Trophoblast cell (in vitro differentiated cells and primary cell): Measurements from ENCODE around the gene COPG1.

ENCODE experiments used
- DNase-seq, 2 donors: peaks; one replicate each; pipeline ENCODE4 v3.0.0-alpha.2; 2016
- H2AFZ ChIP-seq: 2 replicates; pipeline ENCODE4 v1.6.1; 2013; ENCODE audit warnings: low read length, moderate library complexity, mild to moderate bottlenecking; ENCODE audit not compliant: insufficient read depth, poor library complexity
- H2AK5ac ChIP-seq: 2 replicates; pipeline ENCODE4 v1.6.1; 2013; ENCODE audit warnings: mild to moderate bottlenecking, low read length
- H2BK120ac ChIP-seq: 2 replicates; pipeline ENCODE4 v1.6.1; 2013; ENCODE audit warnings: low read length, mild to moderate bottlenecking, moderate library complexity; ENCODE audit not compliant: insufficient read depth, poor library complexity
- H2BK12ac ChIP-seq: 2 replicates; pipeline ENCODE4 v1.6.1; 2013; ENCODE audit warnings: mild to moderate bottlenecking, low read length, moderate library complexity
- H2BK5ac ChIP-seq: 2 replicates; pipeline ENCODE4 v1.6.1; 2013; ENCODE audit warnings: low read length, low read depth, moderate library complexity, mild to moderate bottlenecking; ENCODE audit not compliant: poor library complexity
- H3K14ac ChIP-seq: 2 replicates; pipeline ENCODE4 v1.6.1; 2013; ENCODE audit warnings: mild to moderate bottlenecking, low read length
- H3K18ac ChIP-seq: 2 replicates; pipeline ENCODE4 v1.6.1; 2013; ENCODE audit warnings: mild to moderate bottlenecking, low read length
- H3K23ac ChIP-seq: 2 replicates; pipeline ENCODE4 v1.6.1; 2013; ENCODE audit warnings: low read length
- H3K27ac ChIP-seq: 2 replicates; pipeline ENCODE4 v1.5.1; 2013; ENCODE audit warnings: low read depth, mild to moderate bottlenecking, inconsistent platforms, low read length, moderate library complexity
- H3K27me3 ChIP-seq: 2 replicates; pipeline ENCODE4 v1.6.1; 2013; ENCODE audit warnings: inconsistent platforms, mild to moderate bottlenecking, low read length, moderate library complexity; ENCODE audit not compliant: insufficient read depth
- H3K36me3 ChIP-seq, 2 experiments: 1 replicate in 1 of 2; 2 replicates in 1 of 2; pipeline ENCODE4 v1.6.1; 2013; ENCODE audit warnings: low read length in 2 of 2, mild to moderate bottlenecking in 2 of 2, moderate library complexity in 1 of 2; ENCODE audit not compliant: insufficient read depth in 2 of 2, control insufficient read depth in 1 of 2
- H3K4ac ChIP-seq: 2 replicates; pipeline ENCODE4 v1.6.1; 2013; ENCODE audit warnings: low read depth, mild to moderate bottlenecking, low read length, moderate library complexity
- H3K4me1 ChIP-seq, 2 experiments: 1 replicate in 1 of 2; 2 replicates in 1 of 2; pipeline ENCODE4 v1.6.1; 2013; ENCODE audit warnings: low read length in 2 of 2, mild to moderate bottlenecking in 2 of 2, moderate library complexity in 1 of 2; ENCODE audit not compliant: insufficient read depth in 2 of 2, control insufficient read depth in 1 of 2
- H3K4me2 ChIP-seq: 2 replicates; pipeline ENCODE4 v1.6.1; 2013; ENCODE audit warnings: inconsistent platforms, mild to moderate bottlenecking, low read length, moderate library complexity
- H3K4me3 ChIP-seq: 2 replicates; pipeline ENCODE4 v1.5.1; 2013; ENCODE audit warnings: mild to moderate bottlenecking, low read depth, low read length, inconsistent platforms
- H3K79me1 ChIP-seq: one replicate; pipeline ENCODE4 v1.6.1; 2013; ENCODE audit warnings: low read length
- H3K79me2 ChIP-seq: 2 replicates; pipeline ENCODE4 v1.6.1; 2013; ENCODE audit warnings: low read length, mild to moderate bottlenecking; ENCODE audit not compliant: control insufficient read depth, insufficient read depth, poor library complexity
- H3K9ac ChIP-seq: 2 replicates; pipeline ENCODE4 v1.6.1; 2013; ENCODE audit warnings: mild to moderate bottlenecking, low read length
- H3K9me3 ChIP-seq: 2 replicates; pipeline ENCODE4 v1.6.1; 2013; ENCODE audit warnings: low read depth, mild to moderate bottlenecking, control low read depth, inconsistent platforms, low read length; ENCODE audit not compliant: insufficient read depth
- H4K12ac ChIP-seq: 2 replicates; pipeline ENCODE4 v1.6.1; 2013; ENCODE audit warnings: low read depth, mild to moderate bottlenecking, low read length, moderate library complexity
- H4K8ac ChIP-seq: 2 replicates; pipeline ENCODE4 v1.6.1; 2013; ENCODE audit warnings: low read depth, mild to moderate bottlenecking, low read length, moderate library complexity
- H4K91ac ChIP-seq: one replicate; pipeline ENCODE4 v1.6.1; 2013; ENCODE audit warnings: low read depth, mild to moderate bottlenecking, low read length, moderate library complexity
- WGBS: extraction: QIAGEN DNeasy Blood & Tissue Kit; methylation state at CpG from one replicate; pipeline ENCODE4 v1.1.7; 2013; ENCODE audit warnings: missing lambda C conversion rate; ENCODE audit not compliant: insufficient read length, insufficient coverage; ENCODE audit errors: extremely low coverage; 5-methylcytosine and 5-hydroxymethylcytosine counted together

COPG1 gene

DNA sequence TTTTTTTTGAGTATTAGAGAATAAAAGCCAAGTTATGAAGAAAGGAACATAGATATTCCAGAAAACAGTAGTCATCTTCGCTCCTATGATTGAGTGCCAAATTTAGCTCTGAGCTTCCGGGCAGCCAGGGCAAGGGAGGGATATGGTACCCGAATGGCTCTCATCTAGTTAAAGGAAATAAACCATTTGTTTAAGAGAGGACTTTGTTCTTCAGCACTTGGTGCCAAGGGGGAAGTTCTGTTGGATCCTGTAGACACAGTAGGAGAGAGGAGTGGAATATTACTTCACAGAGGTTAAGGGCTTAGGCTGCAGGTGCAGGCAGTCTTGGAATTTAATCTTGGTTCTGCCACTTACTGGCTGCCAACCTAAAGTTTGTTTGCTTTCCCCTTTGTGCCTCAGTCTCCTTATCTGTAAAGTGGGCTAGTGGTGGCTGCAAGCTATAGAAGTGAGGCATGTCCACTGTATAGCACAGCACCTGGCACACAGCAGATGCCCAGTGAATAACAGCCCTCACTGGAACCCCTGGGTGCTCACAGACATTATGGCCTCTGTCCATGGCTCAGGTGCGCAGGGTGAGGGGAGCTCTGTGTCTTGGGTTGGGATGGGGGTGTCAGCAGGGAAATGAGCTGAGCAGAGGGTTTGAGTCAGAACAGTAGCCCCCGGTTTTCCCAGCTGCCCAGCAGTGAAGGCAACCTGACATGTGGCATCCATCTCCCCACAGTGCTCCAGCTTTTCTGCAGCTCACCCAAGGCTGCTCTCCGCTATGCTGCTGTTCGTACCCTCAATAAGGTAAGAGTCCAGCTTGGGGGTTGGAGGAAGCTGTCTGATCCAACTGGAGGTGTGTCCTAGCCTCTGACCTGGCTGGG lies 10.4 kb downstream of the COPG1 start:
- Histone ChIP-seq H3K27me3 (no peaks in the 10 kb centered on the region), H3K4me1 (peaks cover 0 to 3% of the 10 kb centered on the region in 2 experiments), H3K14ac (no peak overlapping the region), H2BK120ac (no peak overlapping the region), H3K4ac (no peak overlapping the region), H2AFZ (no peak overlapping the region), H2BK12ac (no peak overlapping the region), H3K18ac (no peak overlapping the region), H3K4me3 (no peak overlapping the region), H3K9me3 (peaks cover 2% of the 10 kb centered on the region), H4K12ac (no peak overlapping the region), H3K79me1 (no peaks in the 10 kb centered on the region), H2BK5ac (no peak overlapping the region), H2AK5ac (no peak overlapping the region), H3K9ac (no peak overlapping the region), H3K79me2 (no peaks in the 10 kb centered on the region), H4K8ac (no peak overlapping the region), H3K27ac (no peak overlapping the region), H3K36me3 (peaks cover 74 to 87% of the 10 kb centered on the region in 2 experiments), H3K4me2 (no peak overlapping the region), H3K23ac (no peak overlapping the region), H4K91ac (no peak overlapping the region)
- no CpG with 5 or more reads among the region's 7 CpGs for WGBS
- DNase-seq, result no peak

DNA sequence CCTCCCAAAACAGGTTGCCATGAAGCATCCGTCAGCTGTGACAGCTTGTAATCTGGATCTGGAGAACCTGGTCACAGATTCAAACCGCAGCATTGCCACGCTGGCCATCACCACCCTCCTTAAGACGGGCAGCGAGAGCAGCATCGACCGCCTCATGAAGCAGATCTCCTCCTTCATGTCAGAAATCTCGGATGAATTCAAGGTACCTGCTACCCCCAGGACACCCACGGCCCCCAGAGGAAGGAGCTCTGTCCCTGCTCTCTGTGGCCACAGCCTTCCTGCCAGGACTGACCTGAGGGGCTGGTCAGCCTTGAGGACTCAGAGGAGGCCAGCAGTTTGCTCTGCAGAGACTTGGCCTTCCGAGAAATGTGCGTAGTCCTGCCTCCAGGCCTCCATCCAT lies 11.2 kb downstream of the COPG1 start:
- Histone ChIP-seq H4K8ac (no peak overlapping the region), H4K91ac (no peak overlapping the region), H3K27me3 (no peaks in the 10 kb centered on the region), H4K12ac (no peak overlapping the region), H3K14ac (no peak overlapping the region), H3K4me2 (no peak overlapping the region), H3K4ac (no peak overlapping the region), H3K9me3 (peaks cover 2% of the 10 kb centered on the region), H2AFZ (no peak overlapping the region), H2BK120ac (no peak overlapping the region), H3K9ac (no peak overlapping the region), H3K4me3 (no peak overlapping the region), H2BK12ac (no peak overlapping the region), H3K27ac (no peak overlapping the region), H3K36me3 (peaks cover 74 to 87% of the 10 kb centered on the region in 2 experiments), H3K79me2 (no peaks in the 10 kb centered on the region), H3K23ac (no peak overlapping the region), H3K18ac (no peak overlapping the region), H3K79me1 (no peaks in the 10 kb centered on the region), H3K4me1 (peaks cover 2 to 6% of the 10 kb centered on the region in 2 experiments), H2AK5ac (no peak overlapping the region), H2BK5ac (no peak overlapping the region)
- no CpG with 5 or more reads among the region's 11 CpGs for WGBS
- no peak for DNase-seq

DNA sequence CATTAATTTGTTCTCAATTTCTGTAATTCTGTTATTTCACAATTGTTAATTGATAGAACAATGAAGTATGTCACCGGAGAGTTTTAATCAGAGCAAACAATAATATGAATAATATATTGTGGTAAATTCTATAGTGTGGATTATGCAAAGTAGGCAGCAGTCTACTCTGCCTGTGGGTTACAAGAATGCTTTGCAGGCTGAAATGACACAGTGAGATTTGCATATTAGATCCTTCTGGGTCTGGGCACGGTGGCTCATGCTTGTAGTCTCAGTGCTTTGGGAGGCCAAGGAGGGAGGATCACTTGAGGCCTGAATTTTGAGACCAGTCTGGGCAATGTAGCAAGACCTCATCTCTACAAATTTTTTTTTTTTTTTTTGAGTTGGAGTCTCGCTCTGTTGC lies 12.5 kb downstream of the COPG1 start:
- H4K8ac ChIP-seq, result no peak overlapping the region
- no peak overlapping the region for H2BK120ac ChIP-seq
- H3K27me3 ChIP-seq, result no peaks in the 10 kb centered on the region
- H3K9ac ChIP-seq, result no peak overlapping the region
- H3K9me3 ChIP-seq, result peaks cover 2% of the 10 kb centered on the region
- no peak overlapping the region for H2BK12ac ChIP-seq
- no peak overlapping the region for H3K4me3 ChIP-seq
- H4K12ac ChIP-seq, result no peak overlapping the region
- H3K79me2 ChIP-seq, result no peaks in the 10 kb centered on the region
- H3K4me1 ChIP-seq, result peaks cover 2 to 7% of the 10 kb centered on the region in 2 experiments
- H2AK5ac ChIP-seq, result no peak overlapping the region
- H2BK5ac ChIP-seq, result no peak overlapping the region
- no CpG with 5 or more reads among the region's 3 CpGs for WGBS
- H3K4me2 ChIP-seq, result no peak overlapping the region
- no peaks in the 10 kb centered on the region for H3K79me1 ChIP-seq
- no peak overlapping the region for H3K18ac ChIP-seq
- H3K4ac ChIP-seq, result no peak overlapping the region
- DNase-seq, result no peak
- peaks cover 71 to 85% of the 10 kb centered on the region in 2 experiments for H3K36me3 ChIP-seq
- H3K23ac ChIP-seq, result no peak overlapping the region
- no peak overlapping the region for H4K91ac ChIP-seq
- H3K14ac ChIP-seq, result no peak overlapping the region
- no peak overlapping the region for H2AFZ ChIP-seq
- no peak overlapping the region for H3K27ac ChIP-seq

DNA sequence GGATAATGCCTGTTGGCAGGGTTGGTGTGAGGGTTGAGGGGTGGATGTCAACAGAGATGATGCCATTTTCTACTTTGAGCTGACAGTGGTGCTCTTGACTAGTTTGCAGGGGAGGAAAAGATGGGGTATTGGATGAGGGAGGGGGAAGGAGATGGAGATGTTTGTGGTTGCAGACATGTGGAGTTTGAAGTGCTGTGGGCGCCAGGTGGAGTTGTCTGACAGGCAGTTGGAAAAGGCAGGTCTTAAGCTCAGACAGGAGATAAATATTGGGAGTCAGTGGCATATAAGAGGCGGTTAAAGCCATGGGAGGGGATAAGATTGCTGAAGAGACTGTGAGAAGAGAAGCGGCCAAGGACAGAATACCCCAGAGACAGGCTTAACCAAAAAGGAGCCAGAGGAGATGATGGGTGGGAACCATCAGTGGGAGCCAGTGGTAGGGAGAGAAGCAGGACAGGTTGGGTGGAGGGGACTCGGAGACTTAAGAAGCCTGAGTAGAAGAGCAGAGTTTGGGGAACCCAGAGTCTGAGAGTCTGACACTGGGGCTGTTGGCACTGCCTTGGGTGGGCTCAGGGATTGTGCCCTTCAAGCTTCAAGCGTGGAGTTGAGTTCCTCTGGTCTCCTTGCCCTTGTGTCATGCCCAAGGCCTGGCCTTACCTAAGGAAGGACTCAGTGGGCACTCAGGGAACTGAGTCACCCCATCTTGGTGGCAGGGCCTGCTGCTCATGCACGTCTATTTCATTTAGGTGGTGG lies 13.9 kb downstream of the COPG1 start:
- Histone ChIP-seq H2AFZ (no peak overlapping the region), H3K36me3 (peaks cover 71 to 82% of the 10 kb centered on the region in 2 experiments), H3K79me2 (no peaks in the 10 kb centered on the region), H3K79me1 (no peaks in the 10 kb centered on the region), H3K14ac (no peak overlapping the region), H3K9me3 (peaks cover 2% of the 10 kb centered on the region), H4K8ac (no peak overlapping the region), H4K12ac (no peak overlapping the region), H2BK5ac (no peak overlapping the region), H3K4me3 (no peak overlapping the region), H2BK12ac (no peak overlapping the region), H3K4ac (no peak overlapping the region), H2AK5ac (no peak overlapping the region), H3K4me2 (no peak overlapping the region), H3K23ac (no peak overlapping the region), H3K27me3 (no peaks in the 10 kb centered on the region), H3K9ac (no peak overlapping the region), H4K91ac (no peak overlapping the region), H3K4me1 (peaks cover 2 to 7% of the 10 kb centered on the region in 2 experiments), H3K18ac (no peak overlapping the region), H2BK120ac (no peak overlapping the region), H3K27ac (no peak overlapping the region)
- no peak for DNase-seq
- WGBS, result no CpG with 5 or more reads among the region's 6 CpGs
